ENCODE results near the gene ATP8A1. TPM values are rescaled to one million over a fixed set of nuclear protein-coding genes. Genes with fewer than 3 reads are reported as not detected.

The ATP8A1 gene
- total and polyA plus RNA-seq, 2 of the 8 experiments (the other 6 are each of a cell fraction or from before 2014, with no cell fraction given) = 3.7 to 14.9 TPM

DNA sequence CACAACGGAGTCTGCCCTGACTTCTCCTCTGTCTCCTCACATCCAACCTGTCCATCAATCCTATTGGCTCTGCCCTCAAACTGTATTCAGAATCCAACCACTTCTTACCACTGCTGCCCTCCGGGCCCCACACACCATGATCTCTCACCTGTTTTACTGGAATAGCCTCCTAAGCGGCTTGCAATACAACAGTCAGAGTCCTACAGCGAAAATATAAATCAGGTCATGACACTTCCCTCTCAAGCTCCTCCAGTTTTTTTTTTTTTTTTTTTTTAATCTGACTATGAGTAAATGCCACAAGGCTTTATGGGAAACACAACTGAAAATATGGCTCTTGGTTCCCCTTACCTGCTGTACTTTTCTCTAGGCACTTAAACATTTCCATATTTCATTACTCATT, 216.8 kb downstream of the ATP8A1 start:
- no peak overlapping the region for H2AFZ ChIP-seq (ENCODE audit: low read length)
- H2BK15ac ChIP-seq (ENCODE audit: low read length) = no peak overlapping the region
- no peaks in the 10 kb centered on the region for H3K79me2 ChIP-seq (ENCODE audit: control insufficient read depth in 1 of 2, insufficient read depth in 2 of 2, low read length in 2 of 2)
- H3K14ac ChIP-seq (ENCODE audit: insufficient read length) = no peak overlapping the region
- H4K8ac ChIP-seq (ENCODE audit: extremely low read depth, insufficient read depth, low read length) = no peak overlapping the region
- H2BK12ac ChIP-seq (ENCODE audit: low read depth, low read length) = no peak overlapping the region
- H2BK20ac ChIP-seq (ENCODE audit: low read length) = no peak overlapping the region
- no peak overlapping the region for H4K91ac ChIP-seq (replicated peaks; ENCODE audit: insufficient read length, low read length)
- no peaks in the 10 kb centered on the region for H4K20me1 ChIP-seq (replicated peaks in 1 of 2; ENCODE audit: control insufficient read depth in 1 of 2, insufficient read depth in 2 of 2, low read length in 2 of 2)
- ChIA-PET CTCF (ENCODE audit: partially characterized antibody) (interaction anchor here (0.9 to 1.3 kb wide), 3 partner anchors 46 to 146 kb away, joined by 3 read pairs; no protein-coding TSS in a partner anchor), POLR2A (ENCODE audit: partially characterized antibody) (interaction anchor here (0.9 kb wide), 1 partner anchor 39 kb away, joined by 4 read pairs; no protein-coding TSS in a partner anchor)
- no peak overlapping the region for H2BK120ac ChIP-seq (replicated peaks; ENCODE audit: low read depth, low read length)
- no peak overlapping the region for H3K23ac ChIP-seq (ENCODE audit: insufficient read length)
- H3K27ac ChIP-seq (ENCODE audit: low read depth, low read length) = no peak overlapping the region
- no peak overlapping the region for H3K56ac ChIP-seq (replicated peaks; ENCODE audit: insufficient read length, low read depth, low read length)
- H3K4me1 ChIP-seq (replicated peaks in 1 of 4; ENCODE audit: control insufficient read depth in 3 of 4, insufficient read depth in 4 of 4, low read length in 3 of 4) = 0 out of 7 replicates have a peak, but pooled peaks cover 0 to 2% (median 0%) of the 10 kb centered on the region in 4 experiments
- no peaks in the 10 kb centered on the region for H3K27me3 ChIP-seq (replicated peaks in 1 of 4; ENCODE audit: control insufficient read depth in 3 of 4, extremely low read depth in 1 of 4, insufficient read depth in 3 of 4, low read length in 3 of 4)
- H3K9ac ChIP-seq (replicated peaks in 1 of 4; ENCODE audit: extremely low read depth in 1 of 4, low read depth in 3 of 4, low read length in 3 of 4) = no peak overlapping the region
- H3K36me3 ChIP-seq (ENCODE audit: control insufficient read depth in 2 of 4, insufficient read depth in 4 of 4, low read length in 3 of 4) = no peaks in the 10 kb centered on the region
- H2BK5ac ChIP-seq (ENCODE audit: low read depth, low read length) = no peak overlapping the region
- no peak overlapping the region for H3K4ac ChIP-seq (replicated peaks; ENCODE audit: insufficient read length, low read depth, low read length)
- 93% methylated on average over 4 of the region's 4 CpGs; no CpG with 5 or more reads in 1 of the 2 experiments for WGBS, 2 experiments (ENCODE audit: extremely low coverage in 1 of 2, insufficient coverage in 1 of 2, insufficient read length in 1 of 2, insufficient replicate concordance in 2 of 2, low coverage in 1 of 2, low lambda C conversion rate in 2 of 2, missing lambda C conversion rate in 1 of 2)
- no peaks in the 10 kb centered on the region for H3K79me1 ChIP-seq (ENCODE audit: low read depth, low read length)
- no peak overlapping the region for H4K5ac ChIP-seq (ENCODE audit: insufficient read length, low read depth, low read length)
- H3K18ac ChIP-seq (ENCODE audit: extremely low read depth, low read length) = no peak overlapping the region
- H3K4me2 ChIP-seq (ENCODE audit: insufficient read depth in 1 of 2, low read depth in 2 of 2, low read length in 2 of 2) = no peak overlapping the region
- H2AK5ac ChIP-seq (ENCODE audit: low read depth, low read length) = no peak overlapping the region
- FAIRE-seq (no peak), DNase-seq (ENCODE audit: low read depth in 1 of 2, low spot score in 2 of 2) (no peak)
- H3K9me3 ChIP-seq (ENCODE audit: insufficient read depth in 2 of 2, low read depth in 1 of 2, low read length in 1 of 2) = no peaks in the 10 kb centered on the region
- no peaks in the 10 kb centered on the region for H3K23me2 ChIP-seq (ENCODE audit: low read depth, low read length)
- H3K4me3 ChIP-seq (ENCODE audit: extremely low read depth in 1 of 4, insufficient read depth in 2 of 4, low read depth in 3 of 4, low read length in 4 of 4) = no peak overlapping the region
- TF ChIP-seq SP2 (IDR thresholded peaks at IDR 0.05; ENCODE audit: low read length) (no peak), KDM5A (IDR thresholded peaks at IDR 0.05; ENCODE audit: low read length) (no peak), CREB1 (IDR thresholded peaks at IDR 0.05) (no peak), EP300 (IDR thresholded peaks at IDR 0.05; ENCODE audit: borderline replicate concordance in 1 of 2, low read depth in 2 of 2, low read length in 2 of 2) (no peak), TAF1 (IDR thresholded peaks at IDR 0.05; ENCODE audit: low read depth, low read length) (no peak), CHD1 (IDR thresholded peaks at IDR 0.05; ENCODE audit: low read depth, low read length) (no peak), SIX5 (IDR thresholded peaks at IDR 0.05; ENCODE audit: low read depth, low read length) (no peak), HDAC6 (IDR thresholded peaks at IDR 0.05; ENCODE audit: low read depth, low read length) (no peak), TBP (IDR thresholded peaks at IDR 0.05; ENCODE audit: low read depth, low read length) (no peak), YY1 (IDR thresholded peaks at IDR 0.05; ENCODE audit: low read depth, low read length) (no peak), JUND (IDR thresholded peaks at IDR 0.05; ENCODE audit: low read length) (no peak), SP4 (IDR thresholded peaks at IDR 0.05; ENCODE audit: low read length) (no peak), KDM1A (IDR thresholded peaks at IDR 0.05; ENCODE audit: borderline replicate concordance, low read length) (no peak), RBBP5 (IDR thresholded peaks at IDR 0.05; ENCODE audit: borderline replicate concordance, low read depth, low read length) (no peak), SUZ12 (IDR thresholded peaks at IDR 0.05; ENCODE audit: low read length) (no peak)
- TF ChIP-seq, protein P1, sequence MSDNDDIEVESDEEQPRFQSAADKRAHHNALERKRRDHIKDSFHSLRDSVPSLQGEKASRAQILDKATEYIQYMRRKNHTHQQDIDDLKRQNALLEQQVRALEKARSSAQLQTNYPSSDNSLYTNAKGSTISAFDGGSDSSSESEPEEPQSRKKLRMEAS (IDR thresholded peaks at IDR 0.05) = no peak
